Esophagus squamous epithelium (tissue), 4 donors: ENCODE data around the gene RSPH10B2.

Experiments used
- CTCF ChIP-seq, 6 experiments: fragments of 450-650 bp in 4 of 6; fragments of 200-600 bp in 2 of 6; sonication (generic) in 2 of 6; IDR thresholded peaks; one replicate each; pipeline ENCODE4 v1.5.1; 2016 to 2019; ENCODE audit warnings: antibody characterized with exemption in 6 of 6, mild to moderate bottlenecking in 4 of 6, moderate library complexity in 4 of 6
- POLR2A ChIP-seq, 4 donors: fragments of 450-650 bp; IDR thresholded peaks; one replicate each; pipeline ENCODE4 v1.6.1; 2017; ENCODE audit warnings: antibody characterized with exemption in 4 of 4, mild to moderate bottlenecking in 4 of 4, moderate library complexity in 3 of 4

GRCh38 chr7:6730343-6730633, 23.6 kb upstream of the RSPH10B2 start:
- TF ChIP-seq CTCF (IDR thresholded peaks at IDR 0.05) (no peak), POLR2A (IDR thresholded peaks at IDR 0.05) (no peak)
